HepG2 (cell line): ENCODE data around the gene CAPN12. TPM values are rescaled to one million over a fixed set of nuclear protein-coding genes. Genes with fewer than 3 reads are reported as not detected.

Experiments
- ATAC-seq: fragments of 200-7000 bp; cut with Tn5 transposase; 3 replicates; pipeline ENCODE4 v1.9.1; 2020; ENCODE audit warnings: mild to moderate bottlenecking, moderate library complexity
- BruUV-seq: library from RNA; stranded (reverse); fragments of 400-500 nt; replicated peaks from 2 replicates; lab custom pipeline; 2021; lab: Mats Ljungman, UMichigan
- CTCF ChIA-PET: fragments of 300-600 bp; formaldehyde crosslinking; extraction: SDS; loops from one replicate; lab custom pipeline; 2021; ENCODE audit warnings: low total read pairs, inconsistent platforms, low intra/inter-chr PET ratio; lab: Yijun Ruan, JAX
- POLR2A ChIA-PET: fragments of 350-600 bp; sonication (Branson Sonifier 250); formaldehyde crosslinking; loops from one replicate; lab custom pipeline; 2020; ENCODE audit warnings: antibody characterized with exemption, inconsistent platforms; lab: Yijun Ruan, JAX
- DNase-seq: peaks from one replicate; pipeline ENCODE4 v3.0.0-alpha.2; 2015; ENCODE audit warnings: low spot score
- FAIRE-seq: peaks from 3 replicates; lab custom pipeline; 2011; peaks lifted over from hg19 to GRCh38; lab: Jason Lieb, UNC
- H2AFZ ChIP-seq: one replicate; pipeline ENCODE4 v1.6.1; 2011; ENCODE audit warnings: low read length, inconsistent platforms
- H3K27ac ChIP-seq: fragments of 300-600 bp; 3 replicates; pipeline ENCODE4 v1.8.0; 2011; ENCODE audit warnings: mixed run types, mild to moderate bottlenecking, mixed read lengths, low read length, inconsistent platforms; ENCODE audit not compliant: insufficient read depth; ENCODE audit errors: extremely low read length
- H3K27me3 ChIP-seq, 2 experiments: fragments of 200-600 bp in 1 of 2; 2 replicates in 1 of 2; 3 replicates in 1 of 2; pipeline versions ENCODE4 v1.6.0 to v1.8.0; 2011; ENCODE audit warnings: low read length in 2 of 2, mild to moderate bottlenecking in 2 of 2, moderate library complexity in 2 of 2, inconsistent platforms in 1 of 2; ENCODE audit not compliant: insufficient read depth in 2 of 2, control insufficient read depth in 1 of 2
- H3K36me3 ChIP-seq, 2 experiments: fragments of 200-600 bp in 1 of 2; replicated peaks in 1 of 2; 2 replicates in 1 of 2; 3 replicates in 1 of 2; pipeline versions ENCODE4 v1.5.1 to v1.8.0; 2011; ENCODE audit warnings: low read length in 2 of 2, inconsistent platforms in 1 of 2; ENCODE audit not compliant: insufficient read depth in 2 of 2, control insufficient read depth in 1 of 2
- H3K4me1 ChIP-seq: 2 replicates; pipeline ENCODE4 v1.5.1; 2012; ENCODE audit warnings: low read length, inconsistent platforms; ENCODE audit not compliant: insufficient read depth
- H3K4me2 ChIP-seq: 2 replicates; pipeline ENCODE4 v1.6.0; 2011; ENCODE audit warnings: low read depth, low read length, inconsistent platforms
- H3K4me3 ChIP-seq, 3 experiments: fragments of 200-600 bp in 1 of 3; sonication (generic), shearing (Covaris generic) in 1 of 3; replicated peaks in 1 of 3; 2 replicates each; pipeline ENCODE4 v1.5.1; 2011 to 2016; ENCODE audit warnings: low read length in 3 of 3, inconsistent platforms in 2 of 3, low read depth in 2 of 3, mild to moderate bottlenecking in 2 of 3, control low read depth in 1 of 3, mixed read lengths in 1 of 3; ENCODE audit not compliant: insufficient read depth in 1 of 3
- H3K79me2 ChIP-seq: one replicate; pipeline ENCODE4 v1.6.1; 2011; ENCODE audit warnings: low read length, inconsistent platforms; ENCODE audit not compliant: insufficient read depth
- H3K9ac ChIP-seq: 2 replicates; pipeline ENCODE4 v1.6.0; 2011; ENCODE audit warnings: mild to moderate bottlenecking, low read depth, low read length, inconsistent platforms; ENCODE audit not compliant: insufficient read depth
- H3K9me3 ChIP-seq: 2 replicates; pipeline ENCODE4 v1.5.1; 2012; ENCODE audit warnings: mild to moderate bottlenecking, low read length
- H4K20me1 ChIP-seq: 2 replicates; pipeline ENCODE4 v1.6.0; 2011; ENCODE audit warnings: inconsistent platforms, mild to moderate bottlenecking, low read length, moderate library complexity; ENCODE audit not compliant: insufficient read depth
- AGO2 ChIP-seq: fragments of 200-400 bp; formaldehyde crosslinking; optimal IDR thresholded peaks from 2 replicates; pipeline ENCODE3; 2017; ENCODE audit warnings: mild to moderate bottlenecking, low read depth, low read length, moderate library complexity
- BATF2 ChIP-seq: sonication (generic); formaldehyde crosslinking; IDR thresholded peaks from 2 replicates; pipeline ENCODE4 v1.8.0; 2022; ENCODE audit warnings: mild to moderate bottlenecking, missing genetic modification reagents, moderate library complexity
- HNF4A ChIP-seq: sonication (generic); formaldehyde crosslinking; IDR thresholded peaks from 2 replicates; pipeline ENCODE4 v1.4.0; 2020; ENCODE audit warnings: missing genetic modification reagents
- PAWR ChIP-seq: sonication (generic); formaldehyde crosslinking; IDR thresholded peaks from 2 replicates; pipeline ENCODE4 v1.4.0; 2020; ENCODE audit warnings: missing genetic modification reagents, mild to moderate bottlenecking, borderline replicate concordance
- POLR2A ChIP-seq, 2 experiments: IDR thresholded peaks; 2 replicates each; pipeline ENCODE4 v1.6.1; 2011; ENCODE audit warnings: low read depth in 2 of 2, low read length in 2 of 2, mild to moderate bottlenecking in 1 of 2, moderate library complexity in 1 of 2; ENCODE audit not compliant: insufficient read depth in 1 of 2
- RARA ChIP-seq: IDR thresholded peaks from 2 replicates; pipeline ENCODE4 v1.6.1; 2016; ENCODE audit warnings: missing genetic modification reagents, missing compliant biosample characterization
- RBM22 ChIP-seq: fragments of 200-400 bp; formaldehyde crosslinking; optimal IDR thresholded peaks from 2 replicates; pipeline ENCODE3; 2017; ENCODE audit warnings: mild to moderate bottlenecking, low read length, moderate library complexity
- SIN3B ChIP-seq: fragments of 150-350 bp; IDR thresholded peaks from 2 replicates; pipeline ENCODE4 v1.6.1; 2014; ENCODE audit warnings: low read length
- ZNF577 ChIP-seq: sonication (generic); formaldehyde crosslinking; IDR thresholded peaks from 2 replicates; pipeline ENCODE4 v1.4.0; 2020; ENCODE audit warnings: mild to moderate bottlenecking, low read depth, missing genetic modification reagents, borderline replicate concordance
- ZNF629 ChIP-seq: sonication (generic); formaldehyde crosslinking; conservative IDR thresholded peaks from 2 replicates; pipeline ENCODE4 v1.5.0; 2020; ENCODE audit warnings: missing genetic modification reagents
- ZNF687 ChIP-seq: sonication (generic); formaldehyde crosslinking; IDR thresholded peaks from 2 replicates; pipeline ENCODE4 v1.5.1; 2020; ENCODE audit warnings: mild to moderate bottlenecking, missing genetic modification reagents, moderate library complexity
- ZNF883 ChIP-seq: sonication (generic); formaldehyde crosslinking; IDR thresholded peaks from 2 replicates; pipeline ENCODE4 v1.5.1; 2020; ENCODE audit warnings: mild to moderate bottlenecking, missing genetic modification reagents; ENCODE audit errors: not compliant biosample characterization
- WGBS: methylation state at CpG from one replicate; pipeline ENCODE4 v1.1.6; 2017; ENCODE audit warnings: low lambda C conversion rate; 5-methylcytosine and 5-hydroxymethylcytosine counted together
- in situ Hi-C: cut with HindIII; loops from 2 replicates; pipeline ENCODE4 v1.10.0; 2017; ENCODE audit warnings: low pct_unique_long_range_greater_than_20kb; ENCODE audit not compliant: extremely low pct_ligation_motif_present
- intact Hi-C: fragments of 100-400 bp; cut with micrococcal nuclease; formaldehyde crosslinking; loops from one replicate; pipeline ENCODE4 v1.10.0; 2022; ENCODE audit not compliant: unreplicated experiment
- polyA plus RNA-seq, 8 experiments: library from polyadenylated mRNA; depleted of rRNA in 3 of 8; stranded (reverse) in 7 of 8; unstranded in 1 of 8; fragments of >200 nt; fragmentation: Illumina TruSeq in 4 of 8; extraction: Trizol in 4 of 8; gene quantifications; 2 replicates each; pipeline versions ENCODE4 v1.2.1 to v1.2.3, GENCODE V29; 2011 to 2016; ENCODE audit warnings: low read depth in 4 of 8, missing spikeins in 1 of 8, mixed read lengths in 1 of 8; ENCODE audit not compliant: insufficient read depth in 1 of 8
- total RNA-seq, 5 experiments: library from RNA; depleted of rRNA; stranded (reverse); fragments of >200 nt; fragmentation: Illumina TruSeq; extraction: Trizol; gene quantifications; 2 replicates each; pipeline ENCODE4 v1.2.3, GENCODE V29; 2016; ENCODE audit warnings: low read depth in 1 of 5

Gene CAPN12
- total and polyA plus RNA-seq, 2 of the 13 experiments (the other 11 are each of a cell fraction or from before 2014, with no cell fraction given) = 1.6 to 13.6 TPM

- Histone ChIP-seq H3K27ac (peak overlapping the region; percentile 42), H3K4me1 (peaks cover 100% of the 10 kb centered on the region), H3K79me2 (peaks cover 85% of the 10 kb centered on the region), H3K9me3 (no peaks in the 10 kb centered on the region), H3K9ac (no peak overlapping the region), H3K27me3 (no peaks in the 10 kb centered on the region), H2AFZ (no peak overlapping the region), H3K4me2 (no peak overlapping the region), H3K4me3 (no peak overlapping the region), H3K36me3 (peaks cover 27 to 54% of the 10 kb centered on the region in 2 experiments), H4K20me1 (peaks cover 10% of the 10 kb centered on the region; the same call in 1 of the 2 replicates)
- intact Hi-C loops (no loop called here), in situ Hi-C loops (no loop called here)
- FAIRE-seq = no peak
- no peak for ATAC-seq
- 90% methylated on average over 7 of the region's 11 CpGs for WGBS
- CTCF ChIA-PET = no interaction called here
- peak; percentile 54; the same call in 1 of the 2 replicates for TF ChIP-seq ZNF629 (CRISPR knock-in tag)
- no peak for TF ChIP-seq ZNF577 (CRISPR knock-in tag)
- TF ChIP-seq ZNF687 (CRISPR knock-in tag) = peak; percentile 53
- peak; percentile 37 for TF ChIP-seq ZNF883 (CRISPR knock-in tag)
- TF ChIP-seq BATF2 (CRISPR knock-in tag) = 0 out of 2 replicates have a peak, but pooled peaks have one; percentile 38
- no peak for TF ChIP-seq PAWR
- no peak for TF ChIP-seq SIN3B
- TF ChIP-seq RBM22 = peak; percentile 87
- no peak for TF ChIP-seq RARA (CRISPR knock-in tag)
- TF ChIP-seq POLR2A (IDR thresholded peaks at IDR 0.05; ENCODE audit: insufficient read depth in 1 of 2, low read depth in 2 of 2, low read length in 2 of 2) = peak in 1 of 2 experiments; percentile 18; a peak in 1 of 4 replicates
- 0 out of 2 replicates have a peak, but pooled peaks have one; percentile 15 for TF ChIP-seq HNF4A (CRISPR knock-in tag)
- TF ChIP-seq AGO2 = peak; percentile 80
- BruUV-seq = no TSS peak
- no peak for DNase-seq
- POLR2A ChIA-PET = interaction anchor here (1.3 kb wide), 1 partner anchor 12 kb away, joined by 4 read pairs; no protein-coding TSS in a partner anchor
These were observed 46.6 kb downstream of the CAPN12 start for GRCh38 chr19:38697641-38698071.
